ENCODE data around the gene MACROD2.

The MACROD2 gene

DNA sequence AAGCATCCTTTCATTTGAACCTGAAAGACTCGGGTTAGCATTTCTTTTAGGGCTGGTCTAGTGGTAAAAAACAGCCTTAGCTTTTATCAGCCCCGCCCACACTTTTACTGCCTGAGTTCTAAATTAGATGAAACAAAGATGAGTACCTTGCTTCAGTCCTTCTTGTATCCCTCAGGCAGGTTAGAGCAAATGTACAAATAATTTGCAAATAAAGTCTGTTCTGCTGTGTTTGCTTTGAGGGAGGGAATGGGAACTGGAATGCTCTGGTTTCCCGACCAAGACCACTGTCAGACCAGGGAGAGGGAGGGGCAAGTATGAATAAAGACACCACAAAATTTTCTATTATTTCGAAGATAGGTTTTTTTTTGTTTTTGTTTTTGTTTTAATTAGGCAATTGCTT, 427.6 kb downstream of the MACROD2 start:
- peak; percentile 91 for DNase-seq

DNA sequence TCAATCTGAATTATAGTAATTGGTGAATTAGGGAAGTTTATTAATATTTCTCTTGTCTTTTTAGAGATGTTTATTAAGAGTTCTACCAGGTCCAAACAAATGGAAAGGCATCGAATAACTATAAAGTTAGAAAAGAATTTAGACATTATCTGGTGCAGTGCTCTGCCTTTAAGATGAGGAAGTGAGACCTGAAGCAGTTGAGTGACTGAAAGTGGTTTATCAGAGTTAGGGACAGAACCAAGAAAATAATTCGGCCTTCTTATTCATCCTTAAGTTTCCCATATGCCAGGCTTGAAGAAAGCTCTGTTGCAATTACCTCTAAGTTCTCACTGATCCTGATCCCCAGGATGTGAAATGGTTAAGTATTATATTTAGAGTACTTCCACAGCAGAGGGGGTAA, 436.3 kb downstream of the MACROD2 start:
- DNase-seq = no peak

DNA sequence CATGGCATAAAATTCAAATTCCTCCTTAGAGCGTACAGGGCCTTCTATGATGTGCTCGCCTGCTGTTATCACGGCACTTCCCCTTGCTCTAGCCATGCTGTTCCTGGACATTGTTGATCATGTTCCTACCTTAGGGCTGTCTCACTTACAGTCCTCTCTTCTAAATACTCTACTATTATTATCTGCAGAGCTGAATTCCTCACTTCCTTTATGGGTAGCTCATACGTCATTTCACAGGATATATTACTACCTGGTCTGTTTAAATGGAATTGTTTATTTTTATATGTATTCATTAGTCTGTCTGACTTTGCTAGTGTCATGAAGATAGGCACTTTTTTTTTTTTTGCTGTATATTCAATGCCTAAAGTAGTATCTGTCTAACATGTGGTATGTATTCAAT, 436.8 kb downstream of the MACROD2 start:
- no peak for DNase-seq

DNA sequence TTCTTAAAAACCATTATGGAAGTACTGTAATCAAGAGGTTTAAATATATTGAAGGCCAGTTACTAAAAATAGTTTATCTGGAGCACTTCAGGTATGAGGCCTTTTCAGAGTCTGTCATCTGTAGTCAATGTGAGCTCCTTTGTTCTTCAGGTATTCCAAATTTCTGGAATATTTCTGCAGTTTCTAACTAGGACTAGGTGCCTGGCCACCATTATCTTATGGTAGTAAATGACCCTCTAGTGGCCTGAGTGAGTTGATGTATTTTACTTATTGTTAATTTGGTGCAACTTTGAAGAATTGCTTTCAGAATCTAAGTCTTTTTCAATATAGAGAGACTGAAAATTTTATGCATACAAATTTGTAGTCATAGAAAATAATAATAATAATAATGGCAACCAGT, 437.3 kb downstream of the MACROD2 start:
- no peak for DNase-seq

DNA sequence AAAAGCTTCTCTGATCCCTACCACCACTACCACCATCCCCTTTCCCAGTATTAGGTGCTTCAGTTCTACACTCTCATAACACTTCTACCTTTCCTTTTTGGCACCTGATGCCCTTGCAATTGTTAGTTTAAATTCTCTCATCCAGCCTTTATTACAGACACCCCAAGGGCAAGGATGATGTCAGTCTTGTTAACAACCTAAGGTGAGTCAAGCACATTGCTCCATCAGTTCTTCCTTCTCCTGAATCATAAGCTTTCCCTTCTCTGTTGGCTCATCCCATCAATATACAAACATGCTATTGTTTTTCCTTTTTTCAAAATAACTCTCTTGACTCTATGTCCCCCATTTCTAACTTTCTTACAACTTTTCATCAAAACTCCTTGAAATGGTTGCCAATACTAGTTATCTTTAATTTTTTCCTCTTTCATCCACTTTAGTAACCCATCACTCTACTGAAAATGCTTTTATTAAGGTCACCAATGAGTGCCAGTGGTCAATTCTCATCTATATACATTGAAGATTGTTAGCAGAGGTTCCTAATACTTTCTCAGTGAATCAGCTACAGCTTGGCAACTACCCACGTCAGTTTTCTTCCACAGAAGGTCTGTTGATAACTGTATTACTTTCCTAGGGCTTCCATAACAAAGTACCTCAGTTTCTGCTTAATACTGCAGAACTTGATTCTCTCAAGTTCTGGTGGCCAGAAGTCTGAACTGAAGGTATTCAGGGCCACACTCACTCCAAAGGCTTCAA, 439.2 kb downstream of the MACROD2 start:
- DNase-seq = no peak

DNA sequence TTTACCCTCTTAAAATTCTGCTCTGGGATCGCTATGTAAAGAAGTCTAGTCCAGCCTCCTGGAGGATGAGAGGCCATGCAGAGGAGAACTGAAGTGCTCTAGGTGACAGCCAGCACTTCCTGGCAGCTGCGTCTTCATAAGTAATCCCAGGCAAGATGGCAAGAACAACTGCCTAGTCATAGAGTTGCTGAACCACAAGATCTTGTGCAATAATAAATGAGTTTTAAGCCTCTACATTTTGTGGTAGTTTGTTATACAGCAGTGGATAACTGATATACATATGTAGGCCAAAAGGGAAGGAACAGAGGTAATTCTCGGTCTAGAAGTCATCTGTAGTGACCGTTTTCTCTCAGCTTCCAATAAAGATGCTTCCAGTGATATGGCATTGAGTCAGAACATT, 445.9 kb downstream of the MACROD2 start:
- no peak for DNase-seq

DNA sequence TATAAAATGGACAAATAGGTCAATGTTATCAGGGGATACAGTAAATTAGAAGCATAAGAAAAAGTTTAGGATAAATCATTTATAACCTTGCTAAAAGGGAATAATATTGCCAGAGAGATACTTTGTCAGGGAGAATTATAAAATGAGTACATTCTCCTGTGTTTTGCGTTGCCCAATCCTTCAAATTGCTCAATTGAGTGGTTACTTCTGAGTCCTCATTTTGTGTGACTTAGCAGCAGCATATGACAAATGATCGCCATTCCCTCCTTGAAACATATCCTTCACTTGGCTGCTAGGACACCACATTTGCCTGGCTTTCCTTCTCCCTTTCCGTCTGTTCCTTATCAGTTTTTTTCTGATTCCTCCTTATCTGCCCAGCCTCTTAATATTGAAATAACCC, 448.8 kb downstream of the MACROD2 start:
- DNase-seq = no peak

DNA sequence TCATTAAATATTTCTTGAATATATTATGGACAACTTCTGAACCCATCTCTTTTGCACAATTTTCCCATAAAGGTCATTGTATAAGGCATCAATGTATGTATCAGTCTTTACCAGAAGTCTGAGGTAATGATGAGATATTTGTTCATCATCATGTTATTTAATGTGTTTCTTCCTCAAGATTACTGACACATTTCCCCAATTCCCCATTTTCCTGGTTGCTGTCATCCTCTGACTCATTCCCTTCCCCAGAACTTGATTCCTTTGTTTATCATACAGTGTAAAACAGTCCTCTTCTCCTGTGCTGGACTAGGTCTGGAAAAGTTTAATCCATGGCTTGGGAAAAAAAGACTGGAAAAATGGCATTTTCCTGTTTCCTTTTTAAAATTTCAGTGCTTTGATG, 450.0 kb downstream of the MACROD2 start:
- no peak for DNase-seq

DNA sequence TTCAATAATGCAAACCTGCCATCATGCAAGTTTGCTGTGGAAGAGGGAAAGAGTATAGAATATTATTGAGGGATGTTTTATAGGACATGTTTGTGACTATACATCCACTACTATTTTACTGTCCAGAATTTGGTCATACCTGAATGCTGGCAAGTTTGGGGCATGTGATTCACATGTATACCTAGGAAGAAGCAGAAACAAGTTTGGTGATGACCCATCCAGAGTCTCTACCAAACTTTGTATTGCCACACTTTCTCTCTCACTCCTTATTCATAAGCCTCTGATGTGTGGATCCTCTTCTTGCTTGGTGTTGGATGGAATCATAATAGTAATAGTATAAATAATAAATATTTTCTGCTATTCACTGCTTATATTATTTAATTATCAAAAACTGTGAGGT, 450.6 kb downstream of the MACROD2 start:
- no peak for DNase-seq

DNA sequence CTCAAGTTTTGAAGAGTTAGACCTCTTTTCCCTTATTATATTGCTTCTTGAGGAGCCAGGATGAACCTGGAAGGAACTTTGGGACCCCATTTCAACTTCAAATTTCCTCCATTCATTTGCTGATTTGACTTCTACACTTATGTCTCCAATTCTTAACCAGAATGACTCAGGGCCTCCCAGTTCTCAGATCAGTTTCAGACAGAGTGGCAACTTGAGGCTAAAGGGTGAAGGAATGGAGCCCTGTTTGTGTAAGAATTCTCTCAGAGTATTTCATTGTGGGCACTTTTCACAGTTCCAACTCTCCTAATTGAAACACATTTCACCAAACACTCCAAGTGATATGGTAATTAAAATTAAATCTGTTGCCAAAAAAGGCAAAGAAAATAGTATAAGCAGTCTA, 451.1 kb downstream of the MACROD2 start:
- DNase-seq = no peak

DNA sequence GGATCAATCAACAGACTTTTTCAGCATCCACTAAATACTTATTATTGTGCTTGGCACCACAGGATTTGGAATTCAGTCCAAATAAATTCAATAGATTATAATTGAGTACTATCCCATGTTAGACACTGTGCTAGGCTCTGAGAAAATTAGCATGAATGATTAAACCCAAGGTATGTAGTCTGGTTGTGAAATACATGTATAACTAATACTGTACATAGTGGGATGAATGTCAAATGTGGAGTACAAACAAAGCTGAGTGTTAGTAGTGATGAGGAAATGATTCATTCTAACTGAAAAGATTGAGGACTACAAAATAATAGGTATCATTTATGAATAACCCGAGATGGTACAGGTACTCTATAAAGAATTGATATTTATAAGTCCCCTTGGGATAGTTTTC, 454.0 kb downstream of the MACROD2 start:
- DNase-seq = no peak

DNA sequence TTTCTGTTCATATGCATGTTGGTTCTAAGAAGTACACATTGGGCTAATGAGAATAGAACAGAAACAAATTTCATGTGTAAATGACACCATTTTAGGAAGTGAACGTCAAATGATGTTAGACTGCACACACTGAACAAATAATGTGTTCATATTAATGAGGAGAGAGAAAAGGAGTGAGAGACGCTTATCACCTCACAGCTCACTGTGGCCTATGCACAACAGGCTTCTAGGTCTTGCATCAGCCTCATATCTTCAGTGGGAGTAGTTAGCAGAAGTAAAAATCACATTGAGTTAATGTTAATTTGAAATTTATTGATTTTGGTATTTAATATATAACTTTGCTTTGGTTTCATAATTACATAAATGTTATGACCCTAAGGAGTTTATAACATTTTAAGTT, 454.9 kb downstream of the MACROD2 start:
- no peak for DNase-seq

DNA sequence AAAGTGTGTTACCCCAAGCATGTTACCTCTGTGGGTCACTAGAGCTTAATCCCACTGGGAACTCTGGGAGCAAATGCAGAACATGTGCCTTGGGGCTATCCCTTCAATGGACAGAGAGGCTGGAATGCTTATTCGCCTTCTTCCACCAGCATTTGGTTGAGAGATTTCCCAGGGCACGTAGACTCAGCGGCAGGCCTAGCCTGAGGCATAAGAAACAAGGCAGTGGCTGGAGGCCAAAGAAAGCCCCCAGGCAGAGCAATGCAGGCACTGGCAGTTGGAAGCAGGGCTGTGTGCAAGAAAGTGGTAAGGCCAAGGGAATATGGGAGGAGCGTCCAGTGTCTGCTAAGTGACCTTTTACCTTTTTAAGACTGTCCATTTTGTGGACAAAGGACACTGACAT, 456.1 kb downstream of the MACROD2 start:
- DNase-seq = no peak

DNA sequence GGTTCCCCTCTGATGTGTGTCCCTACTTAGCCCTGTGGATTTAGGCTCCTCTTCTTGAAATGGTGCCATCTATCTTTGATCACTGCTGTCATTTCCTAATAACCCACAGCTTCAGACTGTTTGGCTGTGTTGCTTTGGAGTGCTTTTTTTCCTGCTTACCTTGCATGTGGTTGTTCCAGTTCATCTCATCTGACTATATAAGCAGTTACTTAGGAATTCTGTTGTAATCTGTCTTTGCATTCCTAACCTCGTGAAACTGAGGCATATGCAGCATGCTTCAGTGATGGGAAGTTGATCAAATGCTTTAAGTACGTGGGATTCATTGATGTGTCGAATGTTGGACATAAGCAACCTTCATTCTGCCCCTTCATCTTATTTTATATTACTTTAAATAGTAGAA, 457.9 kb downstream of the MACROD2 start:
- DNase-seq = no peak

DNA sequence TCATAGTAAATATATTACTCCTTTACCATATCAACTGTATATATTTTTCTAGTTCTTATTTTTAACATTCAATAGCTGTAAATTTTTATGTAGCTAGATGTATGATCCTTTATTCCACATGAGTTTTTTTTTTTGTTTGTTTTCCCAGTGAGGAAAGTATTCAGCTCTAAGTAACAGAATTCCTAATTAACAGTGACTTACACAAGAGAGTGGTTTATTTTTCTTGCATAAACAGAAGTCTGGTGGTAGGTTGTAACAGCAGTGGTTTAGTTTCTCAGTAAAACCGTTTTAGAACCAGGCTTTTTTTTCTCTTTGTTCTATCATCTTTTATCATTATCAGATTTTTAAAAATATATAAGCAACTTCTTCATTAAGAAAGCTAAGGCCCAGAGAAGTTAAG, 459.0 kb downstream of the MACROD2 start:
- no peak for DNase-seq

DNA sequence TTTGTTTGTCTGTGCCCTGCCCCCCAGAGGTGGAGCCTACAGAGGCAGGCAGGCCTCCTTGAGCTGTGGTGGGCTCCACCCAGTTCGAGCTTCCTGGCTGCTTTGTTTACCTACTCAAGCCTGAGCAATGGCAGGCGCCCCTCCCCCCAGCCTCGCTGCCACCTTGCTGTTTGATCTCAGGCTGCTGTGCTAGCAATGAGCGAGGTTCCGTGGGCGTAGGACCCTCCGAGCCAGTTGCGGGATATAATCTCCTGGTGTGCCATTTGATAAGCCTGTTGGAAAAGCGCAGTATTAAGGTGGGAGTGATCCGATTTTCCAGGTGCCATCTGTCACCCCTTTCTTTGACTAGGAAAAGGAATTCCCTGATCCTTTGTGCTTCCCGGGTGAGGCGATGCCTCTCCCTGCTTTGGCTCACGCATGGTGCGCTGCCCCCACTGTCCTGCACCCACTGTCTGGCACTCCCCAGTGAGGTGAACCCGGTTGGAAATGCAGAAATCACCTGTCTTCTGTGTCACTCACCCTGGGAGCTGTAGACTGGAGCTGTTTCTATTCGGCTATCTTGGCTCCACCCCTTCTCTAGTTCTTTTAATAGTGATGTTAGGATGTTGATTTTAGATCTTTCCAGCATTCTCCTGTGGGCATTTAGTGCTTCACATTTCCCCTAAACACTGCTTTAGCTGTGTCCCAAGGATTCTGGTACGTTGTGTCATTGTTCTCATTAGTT, 471.9 kb downstream of the MACROD2 start:
- peak; percentile 53 for DNase-seq

DNA sequence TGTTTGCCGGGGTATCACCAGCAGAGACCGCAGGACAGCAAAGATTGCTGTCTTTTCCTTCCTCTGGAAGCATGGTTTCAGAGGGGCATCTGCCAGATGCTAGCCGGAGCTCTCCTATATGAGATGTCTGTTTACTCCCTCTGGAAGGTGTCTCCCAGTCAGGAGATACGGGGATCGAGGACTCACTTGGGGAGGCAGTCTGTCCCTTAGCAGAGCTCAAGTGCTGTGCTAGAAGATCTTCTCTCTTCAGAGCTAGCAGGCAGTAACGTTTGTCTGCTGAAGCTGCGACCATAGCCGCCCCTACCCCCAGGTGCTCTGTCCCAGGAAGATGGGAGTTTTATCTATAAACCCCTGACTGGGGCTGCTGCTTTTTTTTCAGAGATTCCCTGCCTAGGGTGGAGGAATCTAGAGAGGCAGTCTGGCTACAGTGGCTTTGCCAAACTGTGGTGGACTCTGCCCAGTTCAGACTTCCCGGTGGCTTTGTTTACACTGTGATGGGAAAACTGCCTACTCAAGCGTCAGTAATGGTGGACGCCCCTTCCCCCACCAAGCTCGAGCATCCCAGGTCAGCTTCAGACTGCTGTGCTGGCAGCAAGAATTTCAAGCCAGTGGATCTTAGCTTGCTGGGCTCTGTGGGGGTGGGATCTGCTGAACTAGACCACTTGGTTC, 475.0 kb downstream of the MACROD2 start:
- DNase-seq = no peak

DNA sequence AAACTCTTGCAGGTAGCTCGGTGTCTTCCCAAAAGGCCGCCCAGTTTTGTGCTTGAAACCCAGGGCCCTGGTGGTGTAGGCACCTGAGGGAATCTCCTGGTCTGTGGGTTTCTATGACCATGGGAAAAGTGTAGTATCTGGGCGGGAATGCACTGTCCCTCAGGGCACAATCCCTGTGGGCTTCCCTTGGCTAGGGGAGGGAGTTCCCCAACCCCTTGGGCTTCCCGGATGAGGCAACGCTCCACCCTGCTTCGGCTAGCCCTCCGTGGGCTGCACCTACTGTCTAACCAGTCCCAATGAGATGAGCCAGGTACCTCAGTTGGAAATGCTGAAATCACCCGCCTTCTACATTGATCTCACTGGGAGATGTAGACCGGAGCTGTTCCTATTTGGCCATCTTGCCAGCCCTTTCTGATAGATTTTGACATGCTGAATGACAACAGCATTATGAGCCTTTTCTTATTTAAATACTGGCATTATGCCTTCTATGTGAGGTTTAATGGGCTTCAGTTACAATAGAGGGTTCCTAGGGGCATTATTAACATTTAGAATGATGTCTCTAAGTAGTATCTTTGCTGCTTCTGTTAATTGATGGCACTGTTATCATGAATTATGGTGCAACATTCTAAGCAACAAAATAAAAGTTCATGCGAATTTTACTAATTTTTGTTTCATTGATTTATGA, 475.8 kb downstream of the MACROD2 start:
- DNase-seq = no peak

DNA sequence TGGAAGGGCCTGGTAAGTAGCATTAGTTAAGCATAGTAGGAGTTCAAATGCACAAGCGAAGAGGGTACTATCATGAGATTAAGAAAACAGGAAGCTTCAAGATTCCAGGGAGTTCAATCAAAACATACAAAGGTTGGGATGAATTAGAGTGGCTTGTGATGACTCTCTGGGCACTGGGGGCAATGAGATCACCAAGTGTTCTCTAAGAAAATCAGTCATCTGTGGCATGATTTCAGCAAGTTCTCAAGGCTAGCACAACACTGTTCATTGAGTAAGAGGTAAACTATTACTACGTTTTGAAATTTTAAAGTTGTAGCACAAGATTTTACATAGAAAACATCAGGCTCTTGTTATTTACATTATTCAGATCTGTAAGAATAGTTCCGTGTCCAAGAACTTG, 481.8 kb downstream of the MACROD2 start:
- DNase-seq = no peak

DNA sequence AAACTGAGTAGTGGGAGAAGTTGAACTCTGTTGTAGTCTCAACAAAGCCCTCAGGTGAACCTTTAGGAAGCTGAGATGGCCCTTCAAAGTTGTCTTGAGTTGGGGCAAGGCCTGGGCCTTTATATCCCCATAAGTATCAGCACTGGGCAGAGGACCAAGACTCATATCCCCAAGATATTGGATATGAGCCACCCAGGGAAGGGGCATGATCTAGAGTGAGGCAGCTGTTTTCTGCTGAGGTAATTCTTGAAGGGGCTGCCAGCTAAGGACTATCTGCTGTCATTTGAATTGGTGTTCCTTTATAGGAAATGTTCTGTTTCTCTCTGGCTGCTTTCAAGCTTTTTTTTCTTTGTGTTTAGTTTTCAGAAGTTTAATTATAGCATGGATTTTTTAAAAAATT, 482.8 kb downstream of the MACROD2 start:
- DNase-seq = no peak

DNA sequence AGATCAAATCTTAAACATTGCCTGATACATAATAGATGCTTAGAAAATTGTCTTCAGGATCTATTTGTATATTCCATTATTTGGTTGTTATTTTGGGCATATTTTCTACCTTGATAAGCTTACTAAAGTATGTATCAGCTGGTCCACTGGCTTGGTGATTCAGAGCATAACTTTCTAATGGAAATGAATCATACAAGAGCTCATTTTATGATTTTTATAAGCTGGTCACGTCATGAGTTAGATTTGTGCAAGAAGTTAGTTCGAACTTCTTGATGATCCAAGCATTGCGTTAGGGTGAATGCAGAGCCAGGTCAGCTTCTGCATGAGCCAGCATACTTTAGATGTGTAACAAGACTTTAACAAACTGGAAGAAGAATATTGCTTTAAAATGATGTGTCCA, 486.5 kb downstream of the MACROD2 start:
- DNase-seq = no peak

DNA sequence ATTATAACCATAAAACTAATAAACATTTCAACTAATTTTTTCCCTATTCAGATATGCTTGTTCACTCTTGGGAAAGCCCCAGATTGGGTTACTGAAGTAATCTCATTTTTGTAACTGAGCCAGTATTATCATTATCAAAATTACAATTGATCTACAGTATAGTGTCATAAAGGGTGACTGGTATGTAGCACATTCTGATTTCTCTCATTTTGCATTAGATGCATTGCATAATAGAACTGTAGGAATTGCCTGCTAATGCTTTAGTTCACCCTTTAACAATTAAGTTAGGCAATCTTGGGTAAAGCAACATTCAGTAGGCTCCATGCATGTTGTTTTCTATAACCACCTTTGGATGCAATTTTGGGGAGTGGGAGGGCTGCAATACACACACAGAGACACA, 492.9 kb downstream of the MACROD2 start:
- no peak for DNase-seq

DNA sequence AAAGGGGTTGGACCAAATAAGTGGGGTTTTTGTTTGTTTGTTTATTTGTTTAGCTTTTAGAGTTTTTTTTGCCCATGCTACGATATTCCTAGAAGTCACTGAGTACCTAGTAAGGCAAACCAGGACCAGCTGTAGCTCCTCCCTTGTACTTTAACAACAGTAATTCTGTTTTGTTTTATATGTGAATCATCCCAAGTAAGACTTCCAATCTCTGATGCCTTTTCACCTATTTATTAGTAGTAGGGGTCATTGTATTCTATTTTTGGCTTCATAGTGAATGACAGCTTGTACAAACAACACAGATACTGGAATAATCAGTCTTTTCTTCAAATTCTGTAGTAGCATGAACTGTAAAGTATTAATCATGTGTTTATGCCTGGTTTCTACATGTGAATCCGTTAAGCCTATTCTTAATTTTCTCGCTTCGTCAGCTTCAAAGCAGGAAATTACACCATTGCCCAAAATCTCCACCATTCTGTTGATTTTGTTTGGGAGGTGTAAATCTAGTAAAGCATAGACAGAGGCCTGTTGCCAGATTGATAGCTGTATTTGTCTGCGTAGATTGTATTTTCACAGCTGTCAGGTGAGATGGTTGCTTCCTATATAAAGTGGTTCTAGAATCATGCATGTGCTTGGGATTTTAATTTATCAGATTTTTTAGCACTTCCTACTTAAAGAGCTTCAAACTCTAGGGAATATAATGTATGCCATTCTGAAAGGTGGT, 493.6 kb downstream of the MACROD2 start:
- no peak for DNase-seq

Measured in NCI-H748 treated with DMSO at 0.1 percent for 48 hours (cell line).